WTC11 (cell line): ENCODE results near the gene CDK16. TPM values are rescaled to one million over a fixed set of nuclear protein-coding genes. Genes with fewer than 3 reads are reported as not detected.

Experiments used
- ATAC-seq: fragments of 200-7000 bp; cut with Tn5 transposase; 2 replicates; pipeline ENCODE4 v1.10.0; 2021; ENCODE audit warnings: mild to moderate bottlenecking, moderate library complexity
- CTCF ChIA-PET: fragments of 300-600 bp; sonication (Branson Sonifier 250); formaldehyde crosslinking; loops from one replicate; lab custom pipeline; 2021; ENCODE audit warnings: antibody characterized with exemption; lab: Charles Lee
- POLR2A ChIA-PET: fragments of 350-600 bp; sonication (Branson Sonifier 250); formaldehyde crosslinking; loops from one replicate; lab custom pipeline; 2021; ENCODE audit warnings: antibody characterized with exemption; lab: Charles Lee
- DNase-seq: peaks from one replicate; pipeline ENCODE4 v3.0.0; 2021; ENCODE audit warnings: low spot score
- H3K27ac Mint-ChIP-seq: 2 replicates; pipeline ENCODE4 v1.8.0; 2021; ENCODE audit warnings: mixed read lengths
- H3K27me3 Mint-ChIP-seq: 2 replicates; pipeline ENCODE4 v1.8.0; 2021; ENCODE audit warnings: low read depth, mild to moderate bottlenecking, moderate library complexity, mixed read lengths
- H3K36me3 Mint-ChIP-seq: 2 replicates; pipeline ENCODE4 v1.8.0; 2021; ENCODE audit warnings: mixed read lengths
- H3K4me1 Mint-ChIP-seq: 2 replicates; pipeline ENCODE4 v1.8.0; 2022; ENCODE audit warnings: mixed read lengths
- H3K4me3 Mint-ChIP-seq: 2 replicates; pipeline ENCODE4 v1.8.0; 2021; ENCODE audit warnings: mild to moderate bottlenecking, moderate library complexity, mixed read lengths
- H3K9me3 Mint-ChIP-seq: 2 replicates; pipeline ENCODE4 v1.8.0; 2021; ENCODE audit warnings: mixed read lengths
- ELF4 ChIP-seq: sonication (generic); formaldehyde crosslinking; IDR thresholded peaks from 2 replicates; pipeline ENCODE4 v1.8.1; 2022; ENCODE audit warnings: low read depth, mild to moderate bottlenecking, moderate library complexity, missing genetic modification reagents
- FOXP1 ChIP-seq: sonication (generic); formaldehyde crosslinking; IDR thresholded peaks from 2 replicates; pipeline ENCODE4 v1.8.0; 2022; ENCODE audit warnings: missing genetic modification reagents, mild to moderate bottlenecking, moderate library complexity, borderline replicate concordance
- IRF2 ChIP-seq: sonication (generic); formaldehyde crosslinking; IDR thresholded peaks from 2 replicates; pipeline ENCODE4 v1.8.0; 2022; ENCODE audit warnings: low read depth, missing genetic modification reagents, borderline replicate concordance
- KAT7 ChIP-seq: sonication (generic); formaldehyde crosslinking; IDR thresholded peaks from 2 replicates; pipeline ENCODE4 v1.8.1; 2023; ENCODE audit warnings: missing genetic modification reagents, mild to moderate bottlenecking, borderline replicate concordance
- MYBL2 ChIP-seq: sonication (generic); formaldehyde crosslinking; IDR thresholded peaks from 2 replicates; pipeline ENCODE4 v1.8.1; 2023; ENCODE audit warnings: mild to moderate bottlenecking, moderate library complexity, missing genetic modification reagents
- NFATC4 ChIP-seq: fragments of 250-450 bp; sonication (Bioruptor Pico); IDR thresholded peaks from 2 replicates; pipeline ENCODE4 v1.9.0; 2021; ENCODE audit warnings: mild to moderate bottlenecking
- RORB ChIP-seq: fragments of 250-450 bp; sonication (Bioruptor Pico); IDR thresholded peaks from 2 replicates; pipeline ENCODE4 v1.9.0; 2021; ENCODE audit warnings: mild to moderate bottlenecking
- TEAD1 ChIP-seq: sonication (generic); formaldehyde crosslinking; IDR thresholded peaks from 2 replicates; pipeline ENCODE4 v1.8.0; 2022; ENCODE audit warnings: mild to moderate bottlenecking, missing genetic modification reagents
- TP53 ChIP-seq: sonication (generic); formaldehyde crosslinking; IDR thresholded peaks from 2 replicates; pipeline ENCODE4 v1.8.1; 2023; ENCODE audit warnings: mild to moderate bottlenecking, missing genetic modification reagents
- ZNF121 ChIP-seq: sonication (generic); formaldehyde crosslinking; IDR thresholded peaks from 2 replicates; pipeline ENCODE4 v1.8.0; 2023; ENCODE audit warnings: missing genetic modification reagents
- ZNF423 ChIP-seq: fragments of 250-450 bp; sonication (Bioruptor Pico); IDR thresholded peaks from 2 replicates; pipeline ENCODE4 v2.1.2; 2022; ENCODE audit warnings: mild to moderate bottlenecking, moderate library complexity
- total RNA-seq: library from RNA; stranded (reverse); gene quantifications from 3 replicates; pipeline ENCODE4 v1.2.3, GENCODE V29; 2021
- TF ChIP-seq, protein P1 (sequence below): sonication (generic); formaldehyde crosslinking; IDR thresholded peaks from 2 replicates; pipeline ENCODE4 v1.8.1; 2023; ENCODE audit warnings: mild to moderate bottlenecking, missing genetic modification reagents, borderline replicate concordance
- TF ChIP-seq, protein P2 (sequence below): sonication (generic); formaldehyde crosslinking; IDR thresholded peaks from 2 replicates; pipeline ENCODE4 v1.8.0; 2023; ENCODE audit warnings: missing genetic modification reagents, mild to moderate bottlenecking, borderline replicate concordance
- TF ChIP-seq, protein P3 (sequence below): fragments of 250-450 bp; sonication (Bioruptor Pico); IDR thresholded peaks from 2 replicates; pipeline ENCODE4 v2.1.2; 2022; ENCODE audit warnings: mild to moderate bottlenecking, moderate library complexity
- TF ChIP-seq, protein P4 (sequence below): sonication (generic); formaldehyde crosslinking; IDR thresholded peaks from 2 replicates; pipeline ENCODE4 v1.8.1; 2023; ENCODE audit warnings: mild to moderate bottlenecking, missing genetic modification reagents, moderate library complexity
- TF ChIP-seq, protein P5 (sequence below): sonication (generic); formaldehyde crosslinking; IDR thresholded peaks from 2 replicates; pipeline ENCODE4 v1.8.0; 2022; ENCODE audit warnings: missing genetic modification reagents

CDK16 gene
- total RNA-seq, 1 experiment from 2014 or later, result 130 TPM

DNA sequence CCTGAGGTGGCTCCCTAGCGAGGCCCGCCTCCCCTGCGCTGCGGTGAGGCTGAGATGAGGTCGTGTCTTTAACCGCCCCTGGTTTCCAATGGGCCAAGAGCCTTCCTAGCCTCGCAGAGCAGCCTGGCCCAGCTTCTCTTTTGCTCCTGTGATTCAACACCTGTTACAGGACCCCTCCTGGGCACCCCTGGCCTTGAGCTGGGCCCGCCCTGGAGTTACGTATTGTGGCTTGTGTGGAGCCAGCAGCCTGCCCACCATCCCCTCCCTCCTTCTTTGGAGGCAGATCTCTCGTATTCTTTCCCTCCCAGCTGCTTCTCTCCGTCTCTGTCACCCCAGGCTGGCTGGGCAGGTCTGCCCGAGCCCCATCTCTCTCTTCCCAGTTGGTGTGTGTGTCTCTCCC, 44.1 kb upstream of the CDK16 start:
- no peak overlapping the region for H3K27ac Mint-ChIP-seq
- TF ChIP-seq NFATC4 (CRISPR knock-in tag), result no peak
- TF ChIP-seq ZNF423 (CRISPR knock-in tag), result no peak
- TF ChIP-seq, protein P1, sequence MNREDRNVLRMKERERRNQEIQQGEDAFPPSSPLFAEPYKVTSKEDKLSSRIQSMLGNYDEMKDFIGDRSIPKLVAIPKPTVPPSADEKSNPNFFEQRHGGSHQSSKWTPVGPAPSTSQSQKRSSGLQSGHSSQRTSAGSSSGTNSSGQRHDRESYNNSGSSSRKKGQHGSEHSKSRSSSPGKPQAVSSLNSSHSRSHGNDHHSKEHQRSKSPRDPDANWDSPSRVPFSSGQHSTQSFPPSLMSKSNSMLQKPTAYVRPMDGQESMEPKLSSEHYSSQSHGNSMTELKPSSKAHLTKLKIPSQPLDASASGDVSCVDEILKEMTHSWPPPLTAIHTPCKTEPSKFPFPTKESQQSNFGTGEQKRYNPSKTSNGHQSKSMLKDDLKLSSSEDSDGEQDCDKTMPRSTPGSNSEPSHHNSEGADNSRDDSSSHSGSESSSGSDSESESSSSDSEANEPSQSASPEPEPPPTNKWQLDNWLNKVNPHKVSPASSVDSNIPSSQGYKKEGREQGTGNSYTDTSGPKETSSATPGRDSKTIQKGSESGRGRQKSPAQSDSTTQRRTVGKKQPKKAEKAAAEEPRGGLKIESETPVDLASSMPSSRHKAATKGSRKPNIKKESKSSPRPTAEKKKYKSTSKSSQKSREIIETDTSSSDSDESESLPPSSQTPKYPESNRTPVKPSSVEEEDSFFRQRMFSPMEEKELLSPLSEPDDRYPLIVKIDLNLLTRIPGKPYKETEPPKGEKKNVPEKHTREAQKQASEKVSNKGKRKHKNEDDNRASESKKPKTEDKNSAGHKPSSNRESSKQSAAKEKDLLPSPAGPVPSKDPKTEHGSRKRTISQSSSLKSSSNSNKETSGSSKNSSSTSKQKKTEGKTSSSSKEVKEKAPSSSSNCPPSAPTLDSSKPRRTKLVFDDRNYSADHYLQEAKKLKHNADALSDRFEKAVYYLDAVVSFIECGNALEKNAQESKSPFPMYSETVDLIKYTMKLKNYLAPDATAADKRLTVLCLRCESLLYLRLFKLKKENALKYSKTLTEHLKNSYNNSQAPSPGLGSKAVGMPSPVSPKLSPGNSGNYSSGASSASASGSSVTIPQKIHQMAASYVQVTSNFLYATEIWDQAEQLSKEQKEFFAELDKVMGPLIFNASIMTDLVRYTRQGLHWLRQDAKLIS (CRISPR knock-in tag), result no peak
- peaks cover 22% of the 10 kb centered on the region for H3K36me3 Mint-ChIP-seq
- H3K27me3 Mint-ChIP-seq, result no peaks in the 10 kb centered on the region
- ATAC-seq (no peak), DNase-seq (no peak)
- ChIA-PET CTCF (no interaction called here), POLR2A (no interaction called here)
- no peak overlapping the region for H3K4me3 Mint-ChIP-seq
- no peaks in the 10 kb centered on the region for H3K9me3 Mint-ChIP-seq
- H3K4me1 Mint-ChIP-seq, result no peaks in the 10 kb centered on the region

DNA sequence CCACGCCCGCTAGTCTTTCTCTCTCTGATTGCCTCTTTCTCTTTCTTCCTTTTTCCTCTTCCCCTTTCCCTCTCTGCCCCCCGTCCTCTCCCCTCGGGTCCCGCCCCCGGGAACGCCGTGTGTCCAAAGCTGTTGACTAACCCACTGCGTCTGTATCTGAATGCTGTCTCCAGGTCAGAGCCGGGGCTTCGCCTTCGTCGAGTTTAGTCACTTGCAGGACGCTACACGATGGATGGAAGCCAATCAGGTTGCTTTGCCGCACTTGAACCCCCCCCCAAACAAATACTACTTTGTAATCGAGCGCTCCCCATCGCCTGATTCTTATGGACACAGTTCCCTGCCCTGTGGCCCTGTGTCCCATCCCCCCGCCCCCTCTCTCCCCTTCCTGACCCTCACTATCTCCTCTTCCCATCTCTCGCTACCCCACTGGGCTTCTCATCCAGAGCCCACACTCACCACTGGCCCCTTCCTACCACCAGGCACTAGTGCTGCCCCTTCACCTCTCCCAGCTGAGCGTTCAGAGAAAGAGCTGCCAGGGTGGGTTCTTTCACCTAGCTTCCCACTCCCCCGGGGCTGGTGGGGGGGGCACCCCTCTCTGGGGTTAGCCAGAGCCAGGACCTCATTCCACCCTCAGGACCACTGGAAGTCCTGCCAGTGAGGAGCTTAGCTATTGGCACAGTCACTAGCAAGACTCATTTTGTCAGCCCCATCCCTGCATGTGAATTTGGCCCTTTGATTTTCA, 43.5 kb upstream of the CDK16 start:
- H3K36me3 Mint-ChIP-seq, result peaks cover 22% of the 10 kb centered on the region
- DNase-seq (no peak), ATAC-seq (no peak)
- no peaks in the 10 kb centered on the region for H3K4me1 Mint-ChIP-seq
- H3K27ac Mint-ChIP-seq, result no peak overlapping the region
- ChIA-PET CTCF (no interaction called here), POLR2A (interaction anchor here (0.6 kb wide), 1 partner anchor 63 kb away, joined by 3 read pairs; no protein-coding TSS in a partner anchor)
- no peaks in the 10 kb centered on the region for H3K27me3 Mint-ChIP-seq
- H3K4me3 Mint-ChIP-seq, result no peak overlapping the region
- H3K9me3 Mint-ChIP-seq, result no peaks in the 10 kb centered on the region
- no peak for TF ChIP-seq MYBL2 (CRISPR knock-in tag)
- TF ChIP-seq, protein P2, sequence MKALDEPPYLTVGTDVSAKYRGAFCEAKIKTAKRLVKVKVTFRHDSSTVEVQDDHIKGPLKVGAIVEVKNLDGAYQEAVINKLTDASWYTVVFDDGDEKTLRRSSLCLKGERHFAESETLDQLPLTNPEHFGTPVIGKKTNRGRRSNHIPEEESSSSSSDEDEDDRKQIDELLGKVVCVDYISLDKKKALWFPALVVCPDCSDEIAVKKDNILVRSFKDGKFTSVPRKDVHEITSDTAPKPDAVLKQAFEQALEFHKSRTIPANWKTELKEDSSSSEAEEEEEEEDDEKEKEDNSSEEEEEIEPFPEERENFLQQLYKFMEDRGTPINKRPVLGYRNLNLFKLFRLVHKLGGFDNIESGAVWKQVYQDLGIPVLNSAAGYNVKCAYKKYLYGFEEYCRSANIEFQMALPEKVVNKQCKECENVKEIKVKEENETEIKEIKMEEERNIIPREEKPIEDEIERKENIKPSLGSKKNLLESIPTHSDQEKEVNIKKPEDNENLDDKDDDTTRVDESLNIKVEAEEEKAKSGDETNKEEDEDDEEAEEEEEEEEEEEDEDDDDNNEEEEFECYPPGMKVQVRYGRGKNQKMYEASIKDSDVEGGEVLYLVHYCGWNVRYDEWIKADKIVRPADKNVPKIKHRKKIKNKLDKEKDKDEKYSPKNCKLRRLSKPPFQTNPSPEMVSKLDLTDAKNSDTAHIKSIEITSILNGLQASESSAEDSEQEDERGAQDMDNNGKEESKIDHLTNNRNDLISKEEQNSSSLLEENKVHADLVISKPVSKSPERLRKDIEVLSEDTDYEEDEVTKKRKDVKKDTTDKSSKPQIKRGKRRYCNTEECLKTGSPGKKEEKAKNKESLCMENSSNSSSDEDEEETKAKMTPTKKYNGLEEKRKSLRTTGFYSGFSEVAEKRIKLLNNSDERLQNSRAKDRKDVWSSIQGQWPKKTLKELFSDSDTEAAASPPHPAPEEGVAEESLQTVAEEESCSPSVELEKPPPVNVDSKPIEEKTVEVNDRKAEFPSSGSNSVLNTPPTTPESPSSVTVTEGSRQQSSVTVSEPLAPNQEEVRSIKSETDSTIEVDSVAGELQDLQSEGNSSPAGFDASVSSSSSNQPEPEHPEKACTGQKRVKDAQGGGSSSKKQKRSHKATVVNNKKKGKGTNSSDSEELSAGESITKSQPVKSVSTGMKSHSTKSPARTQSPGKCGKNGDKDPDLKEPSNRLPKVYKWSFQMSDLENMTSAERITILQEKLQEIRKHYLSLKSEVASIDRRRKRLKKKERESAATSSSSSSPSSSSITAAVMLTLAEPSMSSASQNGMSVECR, result no peak
- TF ChIP-seq, protein P3, sequence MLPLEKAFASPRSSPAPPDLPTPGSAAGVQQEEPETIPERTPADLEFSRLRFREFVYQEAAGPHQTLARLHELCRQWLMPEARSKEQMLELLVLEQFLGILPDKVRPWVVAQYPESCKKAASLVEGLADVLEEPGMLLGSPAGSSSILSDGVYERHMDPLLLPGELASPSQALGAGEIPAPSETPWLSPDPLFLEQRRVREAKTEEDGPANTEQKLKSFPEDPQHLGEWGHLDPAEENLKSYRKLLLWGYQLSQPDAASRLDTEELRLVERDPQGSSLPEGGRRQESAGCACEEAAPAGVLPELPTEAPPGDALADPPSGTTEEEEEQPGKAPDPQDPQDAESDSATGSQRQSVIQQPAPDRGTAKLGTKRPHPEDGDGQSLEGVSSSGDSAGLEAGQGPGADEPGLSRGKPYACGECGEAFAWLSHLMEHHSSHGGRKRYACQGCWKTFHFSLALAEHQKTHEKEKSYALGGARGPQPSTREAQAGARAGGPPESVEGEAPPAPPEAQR (CRISPR knock-in tag), result no peak
- TF ChIP-seq TP53 (CRISPR knock-in tag), result no peak
- TF ChIP-seq, protein P4, sequence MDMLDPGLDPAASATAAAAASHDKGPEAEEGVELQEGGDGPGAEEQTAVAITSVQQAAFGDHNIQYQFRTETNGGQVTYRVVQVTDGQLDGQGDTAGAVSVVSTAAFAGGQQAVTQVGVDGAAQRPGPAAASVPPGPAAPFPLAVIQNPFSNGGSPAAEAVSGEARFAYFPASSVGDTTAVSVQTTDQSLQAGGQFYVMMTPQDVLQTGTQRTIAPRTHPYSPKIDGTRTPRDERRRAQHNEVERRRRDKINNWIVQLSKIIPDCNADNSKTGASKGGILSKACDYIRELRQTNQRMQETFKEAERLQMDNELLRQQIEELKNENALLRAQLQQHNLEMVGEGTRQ (CRISPR knock-in tag), result no peak

DNA sequence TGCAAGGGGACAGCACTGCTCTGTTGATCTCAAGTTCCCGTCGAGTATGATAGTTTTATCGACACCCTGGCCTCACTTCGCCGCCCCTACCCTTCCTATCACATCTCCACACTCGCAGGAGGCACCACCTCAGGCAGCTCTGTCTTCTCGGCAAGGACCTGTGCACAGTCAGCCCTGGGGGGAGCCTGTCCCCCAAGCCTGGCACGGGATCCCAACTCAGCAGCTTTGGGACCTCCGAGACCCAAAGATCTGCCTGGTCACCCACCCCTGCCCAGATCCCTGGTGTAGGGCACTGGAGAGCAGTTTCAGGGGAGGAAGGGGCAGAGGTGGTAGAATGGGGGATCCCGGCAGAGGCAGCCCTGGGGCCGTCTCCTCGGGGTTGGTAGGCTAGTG, 42.9 kb upstream of the CDK16 start:
- ChIA-PET CTCF (no interaction called here), POLR2A (interaction anchor here (0.6 kb wide), 1 partner anchor 62 kb away, joined by 3 read pairs; no protein-coding TSS in a partner anchor)
- Mint-ChIP-seq H3K27me3 (no peaks in the 10 kb centered on the region), H3K27ac (no peak overlapping the region), H3K9me3 (no peaks in the 10 kb centered on the region), H3K4me3 (no peak overlapping the region), H3K36me3 (peaks cover 22% of the 10 kb centered on the region), H3K4me1 (no peaks in the 10 kb centered on the region)
- ATAC-seq, result no peak
- DNase-seq, result no peak
- TF ChIP-seq KAT7 (CRISPR knock-in tag) (no peak), IRF2 (CRISPR knock-in tag) (no peak), TEAD1 (CRISPR knock-in tag) (no peak), ZNF121 (CRISPR knock-in tag) (no peak), ELF4 (CRISPR knock-in tag) (no peak), FOXP1 (CRISPR knock-in tag) (no peak), RORB (CRISPR knock-in tag) (no peak)
- TF ChIP-seq, protein P5, sequence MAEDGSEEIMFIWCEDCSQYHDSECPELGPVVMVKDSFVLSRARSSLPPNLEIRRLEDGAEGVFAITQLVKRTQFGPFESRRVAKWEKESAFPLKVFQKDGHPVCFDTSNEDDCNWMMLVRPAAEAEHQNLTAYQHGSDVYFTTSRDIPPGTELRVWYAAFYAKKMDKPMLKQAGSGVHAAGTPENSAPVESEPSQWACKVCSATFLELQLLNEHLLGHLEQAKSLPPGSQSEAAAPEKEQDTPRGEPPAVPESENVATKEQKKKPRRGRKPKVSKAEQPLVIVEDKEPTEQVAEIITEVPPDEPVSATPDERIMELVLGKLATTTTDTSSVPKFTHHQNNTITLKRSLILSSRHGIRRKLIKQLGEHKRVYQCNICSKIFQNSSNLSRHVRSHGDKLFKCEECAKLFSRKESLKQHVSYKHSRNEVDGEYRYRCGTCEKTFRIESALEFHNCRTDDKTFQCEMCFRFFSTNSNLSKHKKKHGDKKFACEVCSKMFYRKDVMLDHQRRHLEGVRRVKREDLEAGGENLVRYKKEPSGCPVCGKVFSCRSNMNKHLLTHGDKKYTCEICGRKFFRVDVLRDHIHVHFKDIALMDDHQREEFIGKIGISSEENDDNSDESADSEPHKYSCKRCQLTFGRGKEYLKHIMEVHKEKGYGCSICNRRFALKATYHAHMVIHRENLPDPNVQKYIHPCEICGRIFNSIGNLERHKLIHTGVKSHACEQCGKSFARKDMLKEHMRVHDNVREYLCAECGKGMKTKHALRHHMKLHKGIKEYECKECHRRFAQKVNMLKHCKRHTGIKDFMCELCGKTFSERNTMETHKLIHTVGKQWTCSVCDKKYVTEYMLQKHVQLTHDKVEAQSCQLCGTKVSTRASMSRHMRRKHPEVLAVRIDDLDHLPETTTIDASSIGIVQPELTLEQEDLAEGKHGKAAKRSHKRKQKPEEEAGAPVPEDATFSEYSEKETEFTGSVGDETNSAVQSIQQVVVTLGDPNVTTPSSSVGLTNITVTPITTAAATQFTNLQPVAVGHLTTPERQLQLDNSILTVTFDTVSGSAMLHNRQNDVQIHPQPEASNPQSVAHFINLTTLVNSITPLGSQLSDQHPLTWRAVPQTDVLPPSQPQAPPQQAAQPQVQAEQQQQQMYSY (CRISPR knock-in tag), result no peak
